Transverse colon (tissue), 4 donors: ENCODE results near the gene DYNC2LI1. TPM values are rescaled to one million over a fixed set of nuclear protein-coding genes. Genes with fewer than 3 reads are reported as not detected.

Source experiments
- DNase-seq: peaks from one replicate; pipeline ENCODE4 v3.0.0-alpha.2; 2019
- H3K27ac ChIP-seq, 4 donors: fragments of 200-600 bp; sonication (generic); 2 replicates each; pipeline ENCODE4 v1.5.1; 2016 to 2018; ENCODE audit warnings: inconsistent platforms in 4 of 4
- H3K27me3 ChIP-seq: fragments of 200-600 bp; sonication (generic); 2 replicates; pipeline ENCODE4 v1.5.1; 2017; ENCODE audit warnings: inconsistent platforms
- H3K36me3 ChIP-seq, 4 donors: fragments of 200-600 bp; sonication (generic); 2 replicates each; pipeline ENCODE4 v1.5.1; 2017 to 2019; ENCODE audit warnings: inconsistent platforms in 4 of 4
- H3K4me1 ChIP-seq, 4 donors: fragments of 200-600 bp; sonication (generic); 2 replicates each; pipeline ENCODE4 v1.5.1; 2017 to 2020; ENCODE audit warnings: inconsistent platforms in 4 of 4
- H3K4me3 ChIP-seq, 4 donors: fragments of 200-600 bp; sonication (generic); 1 replicate in 1 of 4; 2 replicates in 3 of 4; pipeline versions ENCODE4 v1.5.1 to v1.6.1; 2017 to 2019; ENCODE audit warnings: inconsistent platforms in 4 of 4
- H3K9me3 ChIP-seq, 2 donors: fragments of 200-600 bp; sonication (generic); 2 replicates each; pipeline ENCODE4 v1.5.1; 2017 to 2019; ENCODE audit warnings: inconsistent platforms in 2 of 2
- EP300 ChIP-seq: sonication (generic); formaldehyde crosslinking; IDR thresholded peaks from one replicate; pipeline ENCODE4 v1.6.1; 2017; ENCODE audit warnings: antibody characterized with exemption, low read depth
- POLR2A ChIP-seq: fragments of 450-650 bp; IDR thresholded peaks from one replicate; pipeline ENCODE4 v1.6.1; 2016; ENCODE audit warnings: antibody characterized with exemption, mild to moderate bottlenecking, moderate library complexity
- POLR2AphosphoS5 ChIP-seq, 3 donors: sonication (generic); formaldehyde crosslinking; IDR thresholded peaks; one replicate each; pipeline ENCODE4 v1.6.1; 2016; ENCODE audit warnings: antibody characterized with exemption in 3 of 3
- WGBS, 2 donors: methylation state at CpG; one replicate each; pipeline ENCODE4 v1.1.5; 2018; ENCODE audit warnings: low coverage in 1 of 2; 5-methylcytosine and 5-hydroxymethylcytosine counted together
- in situ Hi-C, 4 donors: fragments of 200-750 bp; cut with MboI; loops; one replicate each; pipeline versions ENCODE4 v1.15.0 to v1.15.1; 2017; ENCODE audit warnings: low sequenced_read_pairs in 3 of 4, low pct_ligation_motif_present in 1 of 4, low pct_unique_long_range_greater_than_20kb in 1 of 4
- intact Hi-C: fragments of 100-400 bp; cut with DNase I; formaldehyde crosslinking; loops from one replicate; pipeline ENCODE4 v1.15.1; 2023; ENCODE audit warnings: low total_unique reads
- total RNA-seq, 4 donors: library from RNA; depleted of rRNA; stranded (reverse); fragments of >200 nt; gene quantifications; one replicate each; pipeline ENCODE4 v1.1.0, GENCODE V29; 2016
- TF ChIP-seq, protein P1 (sequence below), 5 experiments: fragments of 200-600 bp in 3 of 5; fragments of 450-650 bp in 2 of 5; sonication (generic) in 3 of 5; IDR thresholded peaks; 1 replicate in 2 of 5; 2 replicates in 3 of 5; pipeline ENCODE4 v1.5.1; 2016 to 2017; ENCODE audit warnings: antibody characterized with exemption in 5 of 5, inconsistent platforms in 3 of 5, mild to moderate bottlenecking in 2 of 5, moderate library complexity in 1 of 5

DYNC2LI1 gene
- total RNA-seq, 4 donors from 2014 or later = 6.6 to 26.9 (median 20.2) TPM

DNA sequence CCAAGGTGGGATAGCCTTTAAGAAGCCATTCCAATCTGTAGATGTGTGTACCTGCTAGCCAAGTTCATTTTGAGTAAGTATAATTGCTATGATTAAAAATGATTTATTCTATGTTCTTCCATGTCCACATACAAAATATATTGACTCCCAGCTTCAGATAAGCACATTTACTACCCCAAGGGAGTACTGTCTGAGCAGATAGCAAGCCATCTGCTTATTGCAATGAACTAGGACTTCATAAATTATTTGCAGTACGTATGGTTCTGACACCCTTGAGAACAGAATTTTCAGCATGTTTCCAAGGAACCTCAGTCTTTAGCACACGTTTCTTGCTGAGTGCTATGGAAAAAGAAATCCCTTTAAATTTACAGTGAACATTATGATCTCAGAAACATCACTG, 36.6 kb downstream of the DYNC2LI1 start:
- no peak for DNase-seq
- H3K27ac ChIP-seq = no peak overlapping the region
- no peaks in the 10 kb centered on the region for H3K27me3 ChIP-seq
- H3K4me1 ChIP-seq = peaks cover 0 to 11% (median 1%) of the 10 kb centered on the region in 4 donors
- in situ Hi-C loops = no loop called here
- peaks cover 0 to 2% (median 0%) of the 10 kb centered on the region in 4 donors for H3K36me3 ChIP-seq
- 70 to 77% methylated on average over 2 of the region's 2 CpGs for WGBS, 2 donors
- intact Hi-C loops = no loop called here
- no peak overlapping the region for H3K4me3 ChIP-seq
- TF ChIP-seq POLR2A = no peak
- TF ChIP-seq POLR2AphosphoS5 (IDR thresholded peaks at IDR 0.05) = no peak
- TF ChIP-seq EP300 = no peak
- TF ChIP-seq, protein P1, sequence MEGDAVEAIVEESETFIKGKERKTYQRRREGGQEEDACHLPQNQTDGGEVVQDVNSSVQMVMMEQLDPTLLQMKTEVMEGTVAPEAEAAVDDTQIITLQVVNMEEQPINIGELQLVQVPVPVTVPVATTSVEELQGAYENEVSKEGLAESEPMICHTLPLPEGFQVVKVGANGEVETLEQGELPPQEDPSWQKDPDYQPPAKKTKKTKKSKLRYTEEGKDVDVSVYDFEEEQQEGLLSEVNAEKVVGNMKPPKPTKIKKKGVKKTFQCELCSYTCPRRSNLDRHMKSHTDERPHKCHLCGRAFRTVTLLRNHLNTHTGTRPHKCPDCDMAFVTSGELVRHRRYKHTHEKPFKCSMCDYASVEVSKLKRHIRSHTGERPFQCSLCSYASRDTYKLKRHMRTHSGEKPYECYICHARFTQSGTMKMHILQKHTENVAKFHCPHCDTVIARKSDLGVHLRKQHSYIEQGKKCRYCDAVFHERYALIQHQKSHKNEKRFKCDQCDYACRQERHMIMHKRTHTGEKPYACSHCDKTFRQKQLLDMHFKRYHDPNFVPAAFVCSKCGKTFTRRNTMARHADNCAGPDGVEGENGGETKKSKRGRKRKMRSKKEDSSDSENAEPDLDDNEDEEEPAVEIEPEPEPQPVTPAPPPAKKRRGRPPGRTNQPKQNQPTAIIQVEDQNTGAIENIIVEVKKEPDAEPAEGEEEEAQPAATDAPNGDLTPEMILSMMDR (IDR thresholded peaks at IDR 0.05) = no peak
- H3K9me3 ChIP-seq = no peaks in the 10 kb centered on the region

DNA sequence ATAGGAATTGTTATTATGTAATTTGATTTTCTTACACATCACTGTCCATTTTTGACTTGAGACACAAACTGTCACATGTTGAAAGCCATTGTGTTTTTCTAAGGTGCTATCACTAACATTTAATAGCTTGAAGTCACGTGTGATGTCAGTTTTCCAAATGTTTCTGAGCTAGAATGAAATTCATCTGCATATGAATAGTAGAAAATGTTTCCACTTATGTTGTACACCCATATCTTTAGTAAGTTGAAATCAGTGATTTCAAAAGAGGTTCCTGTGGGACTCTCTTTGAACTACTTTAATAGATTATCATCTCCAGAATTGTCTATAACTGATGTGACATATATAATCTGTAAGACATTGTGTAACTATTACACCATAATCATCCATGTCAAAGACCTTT, 37.0 kb downstream of the DYNC2LI1 start:
- DNase-seq = no peak
- H3K4me3 ChIP-seq = no peak overlapping the region
- no peak overlapping the region for H3K27ac ChIP-seq
- H3K4me1 ChIP-seq = peaks cover 0 to 11% (median 1%) of the 10 kb centered on the region in 4 donors
- no peaks in the 10 kb centered on the region for H3K9me3 ChIP-seq
- H3K27me3 ChIP-seq = no peaks in the 10 kb centered on the region
- in situ Hi-C loops (no loop called here), intact Hi-C loops (no loop called here)
- H3K36me3 ChIP-seq = no peaks in the 10 kb centered on the region
- WGBS, 2 donors = 43 to 63% methylated on average over 1 of the region's 1 CpG
- TF ChIP-seq POLR2AphosphoS5 (IDR thresholded peaks at IDR 0.05) (no peak), EP300 (no peak), POLR2A (no peak)
- TF ChIP-seq, protein P1 (IDR thresholded peaks at IDR 0.05) = no peak

DNA sequence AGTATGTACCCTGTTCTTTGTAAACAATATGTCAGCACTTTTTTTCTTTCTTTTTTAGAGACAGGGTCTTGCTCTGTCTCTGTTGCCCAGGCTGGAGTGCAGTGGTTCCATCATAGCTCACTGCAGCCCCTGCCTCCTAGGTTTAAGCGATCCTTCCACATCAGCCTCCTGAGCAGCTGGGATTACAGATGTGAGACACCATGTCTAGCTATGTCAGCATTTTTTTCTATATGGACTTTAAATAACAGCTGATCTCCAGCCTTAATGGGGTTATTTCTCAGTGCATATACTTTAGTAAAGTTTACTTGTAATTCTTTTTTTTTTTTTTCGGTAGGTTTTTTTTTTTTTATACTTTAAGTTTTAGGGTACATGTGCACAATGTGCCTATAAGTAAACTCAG, 38.2 kb downstream of the DYNC2LI1 start:
- no peaks in the 10 kb centered on the region for H3K27me3 ChIP-seq
- intact Hi-C loops = no loop called here
- TF ChIP-seq EP300 = no peak
- TF ChIP-seq POLR2AphosphoS5 (IDR thresholded peaks at IDR 0.05) = no peak
- TF ChIP-seq, protein P1 (IDR thresholded peaks at IDR 0.05) = no peak
- no peak for TF ChIP-seq POLR2A
- no peaks in the 10 kb centered on the region for H3K36me3 ChIP-seq
- no peak overlapping the region for H3K27ac ChIP-seq
- H3K4me3 ChIP-seq = no peak overlapping the region
- peaks cover 0 to 11% (median 0%) of the 10 kb centered on the region in 4 donors for H3K4me1 ChIP-seq
- in situ Hi-C loops = no loop called here
- H3K9me3 ChIP-seq = no peaks in the 10 kb centered on the region
- WGBS, 2 donors = 62 to 80% methylated on average over 2 of the region's 2 CpGs
- DNase-seq = no peak

DNA sequence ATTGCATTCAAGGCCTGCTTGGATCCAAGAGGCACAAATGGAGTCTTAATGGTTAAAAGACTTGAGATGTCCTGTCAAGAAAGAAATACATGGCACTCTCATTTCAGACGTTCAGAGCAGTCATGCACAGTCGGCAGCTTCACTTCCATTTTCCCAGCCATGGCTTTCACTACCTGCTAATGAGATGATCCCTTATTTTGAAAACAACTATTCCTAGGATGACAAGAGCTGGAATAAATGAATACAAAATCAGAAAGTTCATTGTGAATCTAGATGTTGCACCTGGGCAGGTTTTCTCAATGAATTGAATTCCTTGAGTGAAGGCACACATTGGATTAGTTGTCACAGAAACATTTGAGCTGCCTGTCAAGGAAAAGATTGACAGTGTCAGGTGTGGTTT, 39.1 kb downstream of the DYNC2LI1 start:
- intact Hi-C loops (no loop called here), in situ Hi-C loops (no loop called here)
- H3K4me3 ChIP-seq = no peak overlapping the region
- WGBS, 2 donors = 56 to 80% methylated on average over 1 to 2 of the region's 2 CpGs
- no peaks in the 10 kb centered on the region for H3K27me3 ChIP-seq
- no peak for DNase-seq
- no peaks in the 10 kb centered on the region for H3K36me3 ChIP-seq
- H3K9me3 ChIP-seq = no peaks in the 10 kb centered on the region
- no peak overlapping the region for H3K27ac ChIP-seq
- peaks cover 0 to 8% (median 0%) of the 10 kb centered on the region in 4 donors for H3K4me1 ChIP-seq
- TF ChIP-seq POLR2AphosphoS5 (IDR thresholded peaks at IDR 0.05) (no peak), POLR2A (no peak), EP300 (no peak)
- TF ChIP-seq, protein P1 (IDR thresholded peaks at IDR 0.05) = no peak
